WTC11 (cell line): ENCODE results near the gene MALAT1.
A peak's percentile ranks its signal among the peaks of the same experiment; 100 is the strongest.

ENCODE experiments used
- ATF2 ChIP-seq: sonication (generic); formaldehyde crosslinking; IDR thresholded peaks from 2 replicates; pipeline ENCODE4 v1.8.1; 2022; ENCODE audit warnings: low read depth, missing genetic modification reagents, borderline replicate concordance
- CREB1 ChIP-seq: sonication (generic); formaldehyde crosslinking; IDR thresholded peaks from 2 replicates; pipeline ENCODE4 v1.8.0; 2023; ENCODE audit warnings: mild to moderate bottlenecking, missing genetic modification reagents
- CTCF ChIP-seq: fragments of 200-600 bp; IDR thresholded peaks from 2 replicates; pipeline ENCODE4 v1.8.0; 2022; ENCODE audit warnings: antibody characterized with exemption
- E2F4 ChIP-seq: sonication (generic); formaldehyde crosslinking; IDR thresholded peaks from 2 replicates; pipeline ENCODE4 v1.8.1; 2022; ENCODE audit warnings: low read depth, mild to moderate bottlenecking, moderate library complexity, missing genetic modification reagents, borderline replicate concordance
- ESRRA ChIP-seq: sonication (generic); formaldehyde crosslinking; IDR thresholded peaks from 2 replicates; pipeline ENCODE4 v1.8.1; 2022; ENCODE audit warnings: mild to moderate bottlenecking, missing genetic modification reagents, borderline replicate concordance
- FOXP1 ChIP-seq: sonication (generic); formaldehyde crosslinking; IDR thresholded peaks from 2 replicates; pipeline ENCODE4 v1.8.0; 2022; ENCODE audit warnings: missing genetic modification reagents, mild to moderate bottlenecking, moderate library complexity, borderline replicate concordance
- FOXP4 ChIP-seq: sonication (generic); formaldehyde crosslinking; IDR thresholded peaks from 2 replicates; pipeline ENCODE4 v1.8.0; 2022; ENCODE audit warnings: mild to moderate bottlenecking, missing genetic modification reagents
- GABPB1 ChIP-seq: sonication (generic); formaldehyde crosslinking; IDR thresholded peaks from 2 replicates; pipeline ENCODE4 v1.8.1; 2023; ENCODE audit warnings: mild to moderate bottlenecking, missing genetic modification reagents
- MAX ChIP-seq: sonication (generic); formaldehyde crosslinking; IDR thresholded peaks from 2 replicates; pipeline ENCODE4 v1.8.0; 2022; ENCODE audit warnings: mild to moderate bottlenecking, missing genetic modification reagents
- NFYB ChIP-seq: sonication (generic); formaldehyde crosslinking; conservative IDR thresholded peaks from 2 replicates; pipeline ENCODE4 v1.8.0; 2022; ENCODE audit warnings: low read depth, missing genetic modification reagents
- PREB ChIP-seq: sonication (generic); formaldehyde crosslinking; IDR thresholded peaks from 2 replicates; pipeline ENCODE4 v1.8.1; 2022; ENCODE audit warnings: mild to moderate bottlenecking, missing genetic modification reagents, moderate library complexity, borderline replicate concordance
- RELA ChIP-seq: sonication (generic); formaldehyde crosslinking; IDR thresholded peaks from 2 replicates; pipeline ENCODE4 v1.8.1; 2022; ENCODE audit warnings: missing genetic modification reagents, mild to moderate bottlenecking, borderline replicate concordance
- STAT6 ChIP-seq: sonication (generic); formaldehyde crosslinking; conservative IDR thresholded peaks from 2 replicates; pipeline ENCODE4 v1.8.1; 2023; ENCODE audit warnings: mild to moderate bottlenecking, low read depth, missing genetic modification reagents, moderate library complexity
- ZNF416 ChIP-seq: fragments of 250-450 bp; sonication (Bioruptor Pico); IDR thresholded peaks from 2 replicates; pipeline ENCODE4 v1.9.0; 2021; ENCODE audit warnings: mild to moderate bottlenecking, inconsistent platforms

- TF ChIP-seq MAX (peak; percentile 77), CTCF (no peak), FOXP4 (CRISPR knock-in tag) (no peak), CREB1 (CRISPR knock-in tag) (no peak), ATF2 (CRISPR knock-in tag) (no peak), E2F4 (CRISPR knock-in tag) (no peak), RELA (CRISPR knock-in tag) (no peak), GABPB1 (peak; percentile 99), FOXP1 (no peak), ESRRA (no peak), ZNF416 (CRISPR knock-in tag) (no peak), STAT6 (no peak), PREB (no peak), NFYB (CRISPR knock-in tag) (peak; percentile 84)
Measured at GRCh38 chr11:65487467-65488272, 11.2 kb upstream of the MALAT1 start.
